SK-N-MC (cell line): ENCODE measurements around the gene RPUSD4.

Source experiments
- DNase-seq: peaks from one replicate; pipeline ENCODE4 v3.0.0-alpha.2; 2011; ENCODE audit warnings: low read depth, low spot score
- H3K27ac ChIP-seq: fragments of 200-600 bp; sonication (generic); 2 replicates; pipeline ENCODE4 v1.5.1; 2016; ENCODE audit warnings: mixed run types
- H3K36me3 ChIP-seq: fragments of 200-600 bp; sonication (generic); 2 replicates; pipeline ENCODE4 v1.6.1; 2017; ENCODE audit warnings: antibody characterized with exemption, low read length, mixed read lengths; ENCODE audit not compliant: insufficient read depth
- H3K4me3 ChIP-seq: fragments of 200-600 bp; sonication (generic); 2 replicates; pipeline ENCODE4 v1.5.1; 2016
- H3K9ac ChIP-seq: fragments of 200-600 bp; sonication (generic); 2 replicates; pipeline ENCODE4 v1.8.0; 2017; ENCODE audit warnings: mixed run types, mixed read lengths; ENCODE audit not compliant: insufficient read length
- H3K9me3 ChIP-seq: fragments of 200-600 bp; sonication (generic); 2 replicates; pipeline ENCODE4 v1.6.1; 2017; ENCODE audit warnings: low read depth, mild to moderate bottlenecking, antibody characterized with exemption, low read length, moderate library complexity, mixed read lengths
- EZH2 ChIP-seq: fragments of 200-600 bp; sonication (generic); IDR thresholded peaks from one replicate; pipeline ENCODE4 v1.6.1; 2017; ENCODE audit warnings: antibody characterized with exemption
- FOXP2 ChIP-seq: optimal IDR thresholded peaks from 2 replicates; pipeline ENCODE3; 2011; ENCODE audit warnings: mild to moderate bottlenecking, moderate library complexity; ENCODE audit not compliant: insufficient read depth; ENCODE audit errors: extremely low read length, control extremely low read depth
- POLR2AphosphoS5 ChIP-seq: IDR thresholded peaks from 2 replicates; pipeline ENCODE4 v1.6.1; 2012; ENCODE audit warnings: mild to moderate bottlenecking, low read depth, low read length, borderline replicate concordance

Gene RPUSD4

GRCh38 chr11:126233391-126233790 lies 21.9 kb upstream of the RPUSD4 start:
- no peaks in the 10 kb centered on the region for H3K9me3 ChIP-seq
- no peak for DNase-seq
- TF ChIP-seq EZH2 (no peak), POLR2AphosphoS5 (no peak), FOXP2 (no peak)
- 0 out of 2 replicates have a peak, but pooled peaks cover 15% of the 10 kb centered on the region for H3K36me3 ChIP-seq
- H3K4me3 ChIP-seq, result no peak overlapping the region
- H3K27ac ChIP-seq, result no peak overlapping the region
- H3K9ac ChIP-seq, result no peak overlapping the region

GRCh38 chr11:126232683-126233082 lies 21.2 kb upstream of the RPUSD4 start:
- Histone ChIP-seq H3K9me3 (no peaks in the 10 kb centered on the region), H3K9ac (no peak overlapping the region), H3K27ac (no peak overlapping the region)

GRCh38 chr11:126231725-126232459 lies 20.4 kb upstream of the RPUSD4 start:
- no peak for DNase-seq
- peak overlapping the region; percentile 36 for H3K27ac ChIP-seq
- H3K9ac ChIP-seq, result no peak overlapping the region
- no peak overlapping the region for H3K4me3 ChIP-seq
- no peaks in the 10 kb centered on the region for H3K9me3 ChIP-seq
- TF ChIP-seq FOXP2 (no peak), EZH2 (no peak)
- H3K36me3 ChIP-seq, result 0 out of 2 replicates have a peak, but pooled peaks cover 13% of the 10 kb centered on the region

More at GRCh38 chr11:126232683-126233082, 21.2 kb upstream of the RPUSD4 start:
- H3K4me3 ChIP-seq, result no peak overlapping the region
- DNase-seq, result no peak
- TF ChIP-seq FOXP2 (no peak), POLR2AphosphoS5 (no peak), EZH2 (no peak)
- 0 out of 2 replicates have a peak, but pooled peaks cover 13% of the 10 kb centered on the region for H3K36me3 ChIP-seq

GRCh38 chr11:126229858-126230540 lies 18.5 kb upstream of the RPUSD4 start:
- Histone ChIP-seq H3K9ac (no peak overlapping the region), H3K4me3 (no peak overlapping the region), H3K36me3 (0 out of 2 replicates have a peak, but pooled peaks cover 4% of the 10 kb centered on the region), H3K9me3 (no peaks in the 10 kb centered on the region), H3K27ac (no peak overlapping the region)
- DNase-seq, result no peak
- no peak for TF ChIP-seq POLR2AphosphoS5
- TF ChIP-seq EZH2, result no peak
- no peak for TF ChIP-seq FOXP2

GRCh38 chr11:126226334-126227084 lies 15.1 kb upstream of the RPUSD4 start:
- Histone ChIP-seq H3K27ac (no peak overlapping the region), H3K36me3 (0 out of 2 replicates have a peak, but pooled peaks cover 4% of the 10 kb centered on the region), H3K9ac (no peak overlapping the region), H3K9me3 (no peaks in the 10 kb centered on the region), H3K4me3 (no peak overlapping the region)
- TF ChIP-seq EZH2, result no peak
- no peak for TF ChIP-seq POLR2AphosphoS5
- TF ChIP-seq FOXP2, result no peak
- no peak for DNase-seq

- no peak for DNase-seq
- TF ChIP-seq POLR2AphosphoS5, result no peak
- no peak for TF ChIP-seq EZH2
- no peak for TF ChIP-seq FOXP2
- no peak overlapping the region for H3K9ac ChIP-seq
- H3K4me3 ChIP-seq, result no peak overlapping the region
- H3K9me3 ChIP-seq, result no peaks in the 10 kb centered on the region
- 0 out of 2 replicates have a peak, but pooled peaks cover 4% of the 10 kb centered on the region for H3K36me3 ChIP-seq
- no peak overlapping the region for H3K27ac ChIP-seq
Measured at GRCh38 chr11:126225295-126225665, 13.8 kb upstream of the RPUSD4 start.

- no peak for DNase-seq
- H3K27ac ChIP-seq, result no peak overlapping the region
- no peaks in the 10 kb centered on the region for H3K36me3 ChIP-seq
- no peak overlapping the region for H3K4me3 ChIP-seq
- no peak overlapping the region for H3K9ac ChIP-seq
- TF ChIP-seq POLR2AphosphoS5 (no peak), FOXP2 (no peak), EZH2 (no peak)
- no peaks in the 10 kb centered on the region for H3K9me3 ChIP-seq
Measured at GRCh38 chr11:126224647-126225294, 13.3 kb upstream of the RPUSD4 start.
